HL-60/S4 treated with retinoic acid at 250 ng/mL for 4 days and 3 days (cell line): ENCODE results near the gene CHST11.

Experiments
- in situ Hi-C: fragments of 300-500 bp; cut with MboI; formaldehyde crosslinking; loops from 2 replicates; pipeline ENCODE4 v1.7.0; 2022; ENCODE audit warnings: low sequenced_read_pairs

CHST11 gene

GRCh38 chr12:104624529-104624928 is 167.8 kb downstream of the CHST11 start:
- in situ Hi-C loops: no loop called here

GRCh38 chr12:104626069-104626837 is 169.5 kb downstream of the CHST11 start:
- in situ Hi-C loops: no loop called here

GRCh38 chr12:104627231-104627989 is 170.7 kb downstream of the CHST11 start:
- in situ Hi-C loops: no loop called here

DNA sequence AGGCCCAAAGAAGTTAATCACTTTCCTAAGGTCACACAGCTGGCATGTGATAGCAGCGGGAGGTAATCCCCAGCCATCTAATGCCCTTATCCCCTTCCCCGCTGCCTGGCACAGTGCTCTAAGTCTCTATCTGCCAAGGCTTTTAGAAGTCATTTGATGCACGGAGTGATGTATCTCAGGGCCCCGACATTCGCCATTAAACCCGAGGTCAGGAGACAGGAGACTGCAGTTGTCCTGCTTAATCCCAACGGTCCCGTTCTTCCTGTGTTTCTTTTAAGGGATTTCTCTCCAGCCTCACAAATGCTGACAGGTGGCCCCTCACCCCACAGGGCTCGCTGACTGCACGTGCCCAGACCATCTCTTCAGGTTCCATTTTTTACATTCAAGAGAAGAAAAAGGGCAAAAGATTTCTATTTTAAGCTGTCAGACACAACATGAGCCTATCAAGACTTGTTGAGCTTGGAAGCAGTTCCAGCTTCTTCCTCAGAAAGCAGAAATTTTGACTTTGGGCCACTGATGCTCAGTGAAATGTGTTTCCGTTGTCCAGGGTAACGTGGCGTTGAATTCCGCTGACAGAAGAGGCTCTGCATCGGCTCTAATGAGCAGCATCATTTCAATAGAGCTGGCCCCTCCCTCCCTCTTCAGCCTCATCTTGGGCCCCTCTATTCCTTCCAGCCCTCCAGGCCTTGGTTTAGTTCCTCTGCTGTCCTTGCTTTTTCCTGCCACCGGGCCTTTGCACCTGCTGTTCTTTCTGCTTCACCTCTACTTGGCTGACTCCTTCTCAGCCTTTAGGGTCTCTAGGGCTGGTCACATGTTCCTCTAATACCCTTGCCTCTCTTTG is 171.5 kb downstream of the CHST11 start:
- in situ Hi-C loops: no loop called here

GRCh38 chr12:104628831-104629135 is 172.0 kb downstream of the CHST11 start:
- in situ Hi-C loops: no loop called here

DNA sequence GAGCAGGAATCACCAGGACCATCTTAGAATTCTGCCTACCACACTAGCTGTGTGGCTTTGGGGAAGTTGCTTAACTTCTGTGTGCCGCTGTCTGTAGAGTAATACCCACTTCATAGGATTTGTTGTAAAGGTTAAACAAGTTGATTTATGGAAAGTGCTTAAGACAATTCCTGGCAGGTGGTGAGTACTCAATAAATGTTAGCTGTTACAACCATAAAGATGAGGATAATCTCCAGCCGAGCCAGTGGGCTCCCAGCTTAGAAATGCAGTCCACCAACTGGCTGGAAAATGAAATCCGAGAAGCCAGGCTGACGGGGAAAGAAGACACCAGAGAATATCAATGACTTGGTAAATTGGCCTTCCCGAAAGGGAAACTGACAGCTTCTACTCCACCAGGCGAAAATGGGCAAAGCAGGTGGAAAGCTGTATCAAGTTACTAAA is 173.5 kb downstream of the CHST11 start:
- in situ Hi-C loops: no loop called here

DNA sequence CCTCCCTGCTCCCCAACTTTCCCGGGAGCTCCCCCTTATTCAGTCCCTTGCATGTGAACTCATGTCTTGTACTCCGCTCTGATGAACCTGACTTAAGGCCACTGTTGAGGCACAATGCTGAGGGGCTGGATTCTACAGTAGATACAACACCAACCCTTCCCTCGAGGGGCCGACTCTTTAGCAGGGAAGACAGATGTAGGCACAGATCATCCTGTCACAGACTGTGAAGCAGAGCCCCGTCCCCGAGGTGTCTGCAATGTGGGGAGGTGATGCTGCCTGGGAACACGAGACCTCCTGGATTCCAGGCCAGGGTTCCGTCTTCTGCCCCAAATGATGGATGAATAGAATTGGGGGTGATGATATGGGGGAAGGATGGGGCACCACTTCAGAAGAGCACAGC is 175.1 kb downstream of the CHST11 start:
- in situ Hi-C loops: no loop called here

- in situ Hi-C loops: no loop called here
Observed at GRCh38 chr12:104632724-104633201, 176.0 kb downstream of the CHST11 start.

GRCh38 chr12:104634044-104634443 is 177.3 kb downstream of the CHST11 start:
- in situ Hi-C loops: no loop called here

- in situ Hi-C loops: no loop called here
Observed at GRCh38 chr12:104634852-104635251, 178.1 kb downstream of the CHST11 start.

- in situ Hi-C loops: no loop called here
Observed at GRCh38 chr12:104635607-104636343, 179.0 kb downstream of the CHST11 start.

- in situ Hi-C loops: no loop called here
Observed at GRCh38 chr12:104636496-104636895, 179.7 kb downstream of the CHST11 start.

GRCh38 chr12:104637604-104638003 is 180.9 kb downstream of the CHST11 start:
- in situ Hi-C loops: no loop called here

GRCh38 chr12:104638218-104638850 is 181.6 kb downstream of the CHST11 start:
- in situ Hi-C loops: no loop called here

- in situ Hi-C loops: no loop called here
Observed at GRCh38 chr12:104638851-104639240, 182.1 kb downstream of the CHST11 start.

DNA sequence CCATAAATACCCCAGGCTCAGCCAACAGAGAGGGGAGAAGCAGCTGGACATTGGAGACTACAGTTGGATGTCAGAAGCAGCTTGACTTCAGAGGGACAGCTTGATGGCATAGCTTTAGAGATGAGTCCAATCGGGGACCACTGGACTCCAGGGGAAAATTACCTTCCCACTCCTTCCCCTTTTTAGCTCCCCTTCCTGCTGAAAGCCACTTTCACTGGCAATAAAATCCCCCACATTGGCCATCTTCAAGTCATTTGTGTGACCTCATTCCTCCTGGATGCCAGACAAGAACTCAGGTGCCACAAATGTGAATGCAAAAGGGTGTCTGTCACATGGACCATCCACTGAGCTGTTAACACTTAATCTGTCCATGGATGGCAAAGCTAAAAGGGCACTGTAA is 184.2 kb downstream of the CHST11 start:
- in situ Hi-C loops: no loop called here

DNA sequence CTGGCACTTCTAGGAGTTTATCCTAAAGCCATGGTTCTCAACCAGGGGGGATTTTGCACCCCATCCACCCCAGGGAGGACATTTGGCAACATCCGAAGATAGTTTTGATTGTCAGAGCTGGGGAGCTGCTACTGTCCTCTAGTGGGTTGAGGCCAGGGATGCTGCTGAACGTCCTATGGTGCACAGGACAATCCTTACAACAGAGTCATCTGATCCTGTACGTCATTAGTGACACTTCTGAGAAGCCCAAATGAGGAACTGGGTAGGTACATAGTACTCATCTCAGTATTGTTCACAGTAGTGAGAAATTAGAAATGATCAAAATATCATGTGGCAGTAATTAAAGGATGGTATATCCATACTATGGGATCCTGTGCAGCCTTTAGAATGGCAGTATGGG is 185.1 kb downstream of the CHST11 start:
- in situ Hi-C loops: no loop called here

DNA sequence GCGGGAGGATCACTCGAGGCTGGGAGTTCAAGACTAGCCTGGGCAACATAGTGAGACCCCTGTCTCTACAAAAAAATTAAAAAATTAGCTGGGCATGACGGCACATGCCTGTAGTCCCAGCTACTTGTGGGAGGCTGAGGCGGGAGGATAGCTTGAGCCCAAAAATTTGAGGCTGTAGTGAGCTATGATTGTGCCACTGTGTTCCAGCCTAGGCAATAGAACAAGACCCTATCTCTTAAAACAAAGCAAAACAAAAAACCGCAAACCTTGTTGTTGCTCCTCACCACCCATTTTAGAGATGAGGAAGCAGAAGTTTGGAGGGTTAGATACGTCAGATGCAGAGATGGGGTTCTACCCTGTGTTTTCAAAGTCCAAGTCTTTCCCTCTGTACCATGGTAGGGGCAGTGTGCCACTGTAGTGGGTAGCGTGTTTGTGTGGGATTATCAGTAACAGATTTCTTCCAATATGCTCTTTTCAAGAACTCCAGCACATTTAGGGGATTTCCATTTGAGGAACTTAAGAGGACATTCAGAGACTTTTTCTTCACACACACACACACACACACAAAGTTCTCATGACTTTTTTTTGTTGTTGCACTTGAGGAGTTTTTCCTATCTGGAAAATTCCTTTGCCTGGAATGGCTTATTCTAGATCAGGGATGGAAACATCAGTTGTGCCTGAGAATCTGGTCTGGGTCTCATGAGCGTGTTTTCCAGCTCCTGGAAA is 186.5 kb downstream of the CHST11 start:
- in situ Hi-C loops: no loop called here

- in situ Hi-C loops: no loop called here
Observed at GRCh38 chr12:104643819-104644669, 187.3 kb downstream of the CHST11 start.
